Loucy (cell line): ENCODE results near the gene FMO3.

ENCODE experiments used
- EZH2phosphoT487 ChIP-seq: fragments of 200-600 bp; IDR thresholded peaks from 2 replicates; pipeline ENCODE4 v1.6.1; 2018; ENCODE audit warnings: antibody characterized with exemption, mild to moderate bottlenecking, moderate library complexity, borderline replicate concordance
- TF ChIP-seq, protein P1 (sequence below): fragments of 200-600 bp; sonication (generic); conservative IDR thresholded peaks from 2 replicates; pipeline ENCODE4 v1.5.1; 2014; ENCODE audit warnings: mild to moderate bottlenecking, antibody characterized with exemption, low read length

DNA sequence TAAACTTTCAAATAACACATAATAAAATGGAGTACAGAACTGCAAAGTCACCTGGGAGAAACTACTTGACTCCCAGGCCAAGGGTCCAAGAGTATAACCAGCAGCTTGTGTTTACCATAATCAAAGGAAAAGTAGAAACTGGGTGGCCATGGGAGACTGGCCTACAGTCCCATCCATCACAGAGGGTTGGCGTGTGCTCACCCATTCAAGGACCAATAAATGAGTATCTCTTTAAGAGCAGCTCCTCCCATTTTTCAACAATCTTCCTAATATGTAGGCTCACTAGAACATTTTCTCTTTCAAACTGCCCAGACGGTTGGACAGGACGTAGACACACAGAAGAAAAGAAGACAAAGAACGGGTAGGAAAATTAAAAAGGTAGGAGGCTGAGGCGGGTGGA is at the start of gene FMO3:
- TF ChIP-seq, protein P1, sequence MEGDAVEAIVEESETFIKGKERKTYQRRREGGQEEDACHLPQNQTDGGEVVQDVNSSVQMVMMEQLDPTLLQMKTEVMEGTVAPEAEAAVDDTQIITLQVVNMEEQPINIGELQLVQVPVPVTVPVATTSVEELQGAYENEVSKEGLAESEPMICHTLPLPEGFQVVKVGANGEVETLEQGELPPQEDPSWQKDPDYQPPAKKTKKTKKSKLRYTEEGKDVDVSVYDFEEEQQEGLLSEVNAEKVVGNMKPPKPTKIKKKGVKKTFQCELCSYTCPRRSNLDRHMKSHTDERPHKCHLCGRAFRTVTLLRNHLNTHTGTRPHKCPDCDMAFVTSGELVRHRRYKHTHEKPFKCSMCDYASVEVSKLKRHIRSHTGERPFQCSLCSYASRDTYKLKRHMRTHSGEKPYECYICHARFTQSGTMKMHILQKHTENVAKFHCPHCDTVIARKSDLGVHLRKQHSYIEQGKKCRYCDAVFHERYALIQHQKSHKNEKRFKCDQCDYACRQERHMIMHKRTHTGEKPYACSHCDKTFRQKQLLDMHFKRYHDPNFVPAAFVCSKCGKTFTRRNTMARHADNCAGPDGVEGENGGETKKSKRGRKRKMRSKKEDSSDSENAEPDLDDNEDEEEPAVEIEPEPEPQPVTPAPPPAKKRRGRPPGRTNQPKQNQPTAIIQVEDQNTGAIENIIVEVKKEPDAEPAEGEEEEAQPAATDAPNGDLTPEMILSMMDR: no peak
- no peak for TF ChIP-seq EZH2phosphoT487
